GM21786 (cell line): ENCODE measurements around the gene CDKN2C.

Experiments
- ATAC-seq: cut with Tn5 transposase; IDR thresholded peaks from one replicate; pipeline ENCODE4 v1.9.1; 2021; ENCODE audit not compliant: unreplicated experiment

The CDKN2C gene

GRCh38 chr1:51014878-51015277 lies 44.8 kb downstream of the CDKN2C start:
- no peak for ATAC-seq

GRCh38 chr1:51019811-51020210 lies 49.8 kb downstream of the CDKN2C start:
- ATAC-seq, result no peak
